B cell (primary cell): ENCODE results near the gene PTPRN2. TPM values are rescaled to one million over a fixed set of nuclear protein-coding genes. Genes with fewer than 3 reads are reported as not detected.

Source experiments
- ATAC-seq: fragments of 200-7000 bp; cut with Tn5 transposase; one replicate; pipeline ENCODE4 v1.10.0; 2021; ENCODE audit warnings: low read depth, mild to moderate bottlenecking, moderate number of reproducible peaks, moderate library complexity
- CTCF ChIA-PET: fragments of 350-600 bp; sonication (Branson Sonifier 250); formaldehyde crosslinking; loops from one replicate; lab custom pipeline; 2021; ENCODE audit warnings: antibody characterized with exemption, inconsistent platforms; lab: Charles Lee
- POLR2A ChIA-PET: fragments of 350-600 bp; sonication (Branson Sonifier 250); formaldehyde crosslinking; loops from one replicate; lab custom pipeline; 2021; ENCODE audit warnings: antibody characterized with exemption; lab: Charles Lee
- DNase-seq: peaks from one replicate; pipeline ENCODE4 v3.0.0; 2013
- H2AFZ ChIP-seq: 2 replicates; pipeline ENCODE4 v1.6.1; 2012; ENCODE audit warnings: mild to moderate bottlenecking, low read depth, low read length; ENCODE audit not compliant: insufficient read depth, poor library complexity, severe bottlenecking
- H3K27ac ChIP-seq, 2 donors: 1 replicate in 1 of 2; 2 replicates in 1 of 2; pipeline ENCODE4 v1.5.1; 2012 to 2013; ENCODE audit warnings: low read length in 2 of 2, mild to moderate bottlenecking in 2 of 2, moderate library complexity in 1 of 2
- H3K27me3 ChIP-seq, 4 experiments: fragments of 200-600 bp in 1 of 4; sonication (generic) in 1 of 4; replicated peaks in 1 of 4; 1 replicate in 2 of 4; 2 replicates in 2 of 4; pipeline versions ENCODE4 v1.6.1 to v1.7.0; 2013 to 2016; ENCODE audit warnings: low read length in 3 of 4, mild to moderate bottlenecking in 2 of 4, mixed read lengths in 1 of 4, moderate library complexity in 1 of 4; ENCODE audit not compliant: insufficient read depth in 4 of 4, control insufficient read depth in 3 of 4; ENCODE audit errors: control extremely low read depth in 1 of 4
- H3K36me3 ChIP-seq, 2 experiments: replicated peaks in 1 of 2; 1 replicate in 1 of 2; 2 replicates in 1 of 2; pipeline versions ENCODE4 v1.6.1 to v1.7.1; 2013; ENCODE audit warnings: low read length in 1 of 2; ENCODE audit not compliant: insufficient read depth in 2 of 2, control insufficient read depth in 1 of 2; ENCODE audit errors: control extremely low read depth in 1 of 2, extremely low read depth in 1 of 2
- H3K4me1 ChIP-seq, 2 donors: fragments of 200-600 bp in 1 of 2; sonication (generic) in 1 of 2; 1 replicate in 1 of 2; 2 replicates in 1 of 2; pipeline versions ENCODE4 v1.5.1 to v1.6.1; 2013 to 2017; ENCODE audit warnings: low read length in 2 of 2; ENCODE audit not compliant: control insufficient read depth in 2 of 2, insufficient read depth in 2 of 2
- H3K4me2 ChIP-seq: replicated peaks from 2 replicates; pipeline ENCODE3; 2012; ENCODE audit warnings: mild to moderate bottlenecking, low read depth, low read length; ENCODE audit not compliant: poor library complexity, severe bottlenecking
- H3K4me3 ChIP-seq, 5 experiments: fragments of 200-600 bp in 1 of 5; sonication (generic) in 1 of 5; 1 replicate in 3 of 5; 2 replicates in 2 of 5; pipeline versions ENCODE4 v1.5.1 to v1.7.0; 2011 to 2016; ENCODE audit warnings: low read length in 4 of 5, mild to moderate bottlenecking in 4 of 5, low read depth in 2 of 5, control low read depth in 1 of 5, moderate library complexity in 1 of 5; ENCODE audit not compliant: insufficient read depth in 1 of 5; ENCODE audit errors: control extremely low read depth in 1 of 5, extremely low read depth in 1 of 5
- H3K79me2 ChIP-seq: fragments of 200-600 bp; sonication (generic); one replicate; pipeline ENCODE4 v1.6.0; 2016; ENCODE audit warnings: low read length; ENCODE audit not compliant: control insufficient read depth, insufficient read depth
- H3K9ac ChIP-seq: fragments of 200-600 bp; sonication (generic); 2 replicates; pipeline ENCODE4 v1.6.1; 2017; ENCODE audit warnings: mild to moderate bottlenecking, low read length, moderate library complexity
- H3K9me3 ChIP-seq, 3 donors: one replicate each; pipeline versions ENCODE4 v1.6.1 to v1.7.1; 2013; ENCODE audit warnings: low read length in 2 of 3; ENCODE audit not compliant: control insufficient read depth in 2 of 3, insufficient read depth in 1 of 3; ENCODE audit errors: control extremely low read depth in 1 of 3
- H4K20me1 ChIP-seq: 2 replicates; pipeline ENCODE4 v1.6.0; 2012; ENCODE audit warnings: mild to moderate bottlenecking, low read length; ENCODE audit not compliant: insufficient read depth, control insufficient read depth, poor library complexity, severe bottlenecking
- H3K27ac Mint-ChIP-seq: one replicate; pipeline ENCODE4 v1.8.0; 2021; ENCODE audit warnings: mixed read lengths
- H3K27me3 Mint-ChIP-seq: one replicate; pipeline ENCODE4 v1.8.0; 2021; ENCODE audit warnings: mixed read lengths
- H3K4me1 Mint-ChIP-seq: one replicate; pipeline ENCODE4 v1.8.0; 2021; ENCODE audit warnings: mixed read lengths
- H3K4me3 Mint-ChIP-seq: one replicate; pipeline ENCODE4 v1.8.0; 2021; ENCODE audit warnings: mixed read lengths
- H3K9me3 Mint-ChIP-seq: one replicate; pipeline ENCODE4 v1.8.0; 2022; ENCODE audit warnings: mixed read lengths; ENCODE audit not compliant: insufficient read depth
- CTCF ChIP-seq: fragments of 200-600 bp; IDR thresholded peaks from one replicate; pipeline ENCODE4 v1.8.0; 2022; ENCODE audit warnings: antibody characterized with exemption, mild to moderate bottlenecking
- EZH2 ChIP-seq: IDR thresholded peaks from 2 replicates; pipeline ENCODE4 v1.6.1; 2012; ENCODE audit warnings: borderline replicate concordance, low read depth, mild to moderate bottlenecking, moderate library complexity, low read length; ENCODE audit not compliant: insufficient read depth, poor library complexity, severe bottlenecking
- WGBS: methylation state at CpG from one replicate; pipeline ENCODE4 v1.1.5; 2013; ENCODE audit warnings: missing lambda C conversion rate; ENCODE audit not compliant: insufficient coverage; 5-methylcytosine and 5-hydroxymethylcytosine counted together
- intact Hi-C: fragments of 100-400 bp; cut with micrococcal nuclease; formaldehyde crosslinking; loops from one replicate; pipeline ENCODE4 v1.10.0; 2022
- polyA plus RNA-seq: library from polyadenylated mRNA; depleted of rRNA; stranded (reverse); fragments of >200 nt; gene quantifications from 2 replicates; pipeline ENCODE4 v1.2.3, GENCODE V29; 2012
- total RNA-seq, 2 donors: library from RNA; stranded (reverse); fragments of 120-200 nt in 1 of 2; gene quantifications; 1 replicate in 1 of 2; 2 replicates in 1 of 2; pipeline versions ENCODE4 v1.2.3 to v1.2.4, GENCODE V29; 2013 to 2022

PTPRN2 gene
- total and polyA plus RNA-seq, 2 donors (not counting 1 experiment from before 2014, with no cell fraction given): 2.0 to 5.0 TPM

GRCh38 chr7:157872447-157872846 lies 715.2 kb downstream of the PTPRN2 start:
- no peaks in the 10 kb centered on the region for H3K36me3 ChIP-seq
- H3K27ac ChIP-seq: no peak overlapping the region
- no peaks in the 10 kb centered on the region for H4K20me1 ChIP-seq
- H3K9me3 ChIP-seq: peaks cover 0 to 32% (median 0%) of the 10 kb centered on the region in 3 donors
- 100% methylated on average over 9 of the region's 12 CpGs for WGBS
- intact Hi-C loops: no loop called here
- H3K79me2 ChIP-seq: no peaks in the 10 kb centered on the region
- H3K4me2 ChIP-seq: no peak overlapping the region
- no peaks in the 10 kb centered on the region for H3K9me3 Mint-ChIP-seq
- H3K4me1 ChIP-seq: peaks cover 0 to 7% of the 10 kb centered on the region in 2 donors
- ATAC-seq: no peak
- no peak overlapping the region for H2AFZ ChIP-seq
- no peak overlapping the region for H3K4me3 Mint-ChIP-seq
- CTCF ChIA-PET: no interaction called here
- no peaks in the 10 kb centered on the region for H3K27me3 Mint-ChIP-seq
- POLR2A ChIA-PET: no interaction called here
- TF ChIP-seq EZH2 (no peak), CTCF (no peak)
- no peak overlapping the region for H3K9ac ChIP-seq
- no peak overlapping the region for H3K27ac Mint-ChIP-seq
- H3K4me1 Mint-ChIP-seq: peaks cover 4% of the 10 kb centered on the region
- no peaks in the 10 kb centered on the region for H3K27me3 ChIP-seq
- no peak for DNase-seq
- no peak overlapping the region for H3K4me3 ChIP-seq

- ChIA-PET CTCF (no interaction called here), POLR2A (no interaction called here)
- WGBS: 83% methylated on average over 4 of the region's 4 CpGs
- H3K9me3 Mint-ChIP-seq: no peaks in the 10 kb centered on the region
- no peak overlapping the region for H2AFZ ChIP-seq
- H3K4me2 ChIP-seq: no peak overlapping the region
- no peak overlapping the region for H3K4me3 ChIP-seq
- H3K27me3 ChIP-seq: no peaks in the 10 kb centered on the region
- no peaks in the 10 kb centered on the region for H3K27me3 Mint-ChIP-seq
- intact Hi-C loops: no loop called here
- no peaks in the 10 kb centered on the region for H3K36me3 ChIP-seq
- no peak for DNase-seq
- no peak overlapping the region for H3K27ac ChIP-seq
- peaks cover 0 to 33% (median 0%) of the 10 kb centered on the region in 3 donors for H3K9me3 ChIP-seq
- TF ChIP-seq CTCF (no peak), EZH2 (no peak)
- H3K27ac Mint-ChIP-seq: no peak overlapping the region
- H3K4me1 ChIP-seq: peaks cover 0 to 7% of the 10 kb centered on the region in 2 donors
- ATAC-seq: no peak
- no peaks in the 10 kb centered on the region for H4K20me1 ChIP-seq
- no peak overlapping the region for H3K9ac ChIP-seq
- no peak overlapping the region for H3K4me3 Mint-ChIP-seq
- H3K79me2 ChIP-seq: no peaks in the 10 kb centered on the region
- peaks cover 4% of the 10 kb centered on the region for H3K4me1 Mint-ChIP-seq
Measured at GRCh38 chr7:157871681-157872080, 715.9 kb downstream of the PTPRN2 start.
